Kidney epithelial cell (primary cell): ENCODE data around the gene RNU2-1. TPM values are rescaled to one million over a fixed set of nuclear protein-coding genes. Genes with fewer than 3 reads are reported as not detected.
"Not testable (repeated sequence)": the region's sequence is repeated elsewhere in the genome, so short reads cannot be mapped to it uniquely, and the experiment has no call there.

Source experiments
- DNase-seq: peaks from one replicate; pipeline ENCODE4 v3.0.0-alpha.2; 2010; ENCODE audit warnings: low read depth
- H3K27me3 ChIP-seq: 2 replicates; pipeline ENCODE4 v1.6.0; 2011; ENCODE audit warnings: low read length; ENCODE audit not compliant: control insufficient read depth, insufficient read depth
- H3K36me3 ChIP-seq: 2 replicates; pipeline ENCODE4 v1.5.1; 2011; ENCODE audit warnings: low read length; ENCODE audit not compliant: control insufficient read depth, insufficient read depth
- H3K4me3 ChIP-seq: 2 replicates; pipeline ENCODE4 v1.5.1; 2011; ENCODE audit warnings: low read depth, mild to moderate bottlenecking, control low read depth, low read length
- total RNA-seq: library from RNA; depleted of rRNA; stranded (reverse); fragments of >200 nt; gene quantifications from 2 replicates; pipeline ENCODE4 v1.2.3, GENCODE V29; 2015
- TF ChIP-seq, protein P1 (sequence below): IDR thresholded peaks from 2 replicates; pipeline ENCODE4 v1.5.1; 2011; ENCODE audit warnings: mild to moderate bottlenecking, moderate library complexity, low read length, control low read depth, inconsistent platforms; ENCODE audit not compliant: insufficient read depth, poor library complexity, severe bottlenecking

The RNU2-1 gene
- total RNA-seq, 1 donor from 2014 or later = not detected

DNA sequence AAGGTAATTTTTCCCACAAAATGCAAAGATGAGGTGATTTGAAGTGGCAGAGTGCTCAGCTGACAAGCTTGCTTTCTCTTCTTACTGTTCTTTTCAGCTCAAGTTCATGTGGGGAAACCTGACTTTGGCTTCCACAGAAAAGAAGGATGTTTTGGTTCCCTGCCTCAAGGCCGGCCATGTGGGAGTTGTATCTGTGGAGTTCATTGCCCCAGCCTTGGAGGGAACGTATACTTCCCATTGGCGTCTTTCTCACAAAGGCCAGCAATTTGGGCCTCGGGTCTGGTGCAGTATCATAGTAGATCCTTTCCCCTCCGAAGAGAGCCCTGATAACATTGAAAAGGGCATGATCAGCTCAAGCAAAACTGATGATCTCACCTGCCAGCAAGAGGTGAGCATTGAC, 40.5 kb downstream of the RNU2-1 start:
- Histone ChIP-seq H3K4me3 (no peak overlapping the region), H3K36me3 (peaks cover 9% of the 10 kb centered on the region), H3K27me3 (no peaks in the 10 kb centered on the region)
- TF ChIP-seq, protein P1, sequence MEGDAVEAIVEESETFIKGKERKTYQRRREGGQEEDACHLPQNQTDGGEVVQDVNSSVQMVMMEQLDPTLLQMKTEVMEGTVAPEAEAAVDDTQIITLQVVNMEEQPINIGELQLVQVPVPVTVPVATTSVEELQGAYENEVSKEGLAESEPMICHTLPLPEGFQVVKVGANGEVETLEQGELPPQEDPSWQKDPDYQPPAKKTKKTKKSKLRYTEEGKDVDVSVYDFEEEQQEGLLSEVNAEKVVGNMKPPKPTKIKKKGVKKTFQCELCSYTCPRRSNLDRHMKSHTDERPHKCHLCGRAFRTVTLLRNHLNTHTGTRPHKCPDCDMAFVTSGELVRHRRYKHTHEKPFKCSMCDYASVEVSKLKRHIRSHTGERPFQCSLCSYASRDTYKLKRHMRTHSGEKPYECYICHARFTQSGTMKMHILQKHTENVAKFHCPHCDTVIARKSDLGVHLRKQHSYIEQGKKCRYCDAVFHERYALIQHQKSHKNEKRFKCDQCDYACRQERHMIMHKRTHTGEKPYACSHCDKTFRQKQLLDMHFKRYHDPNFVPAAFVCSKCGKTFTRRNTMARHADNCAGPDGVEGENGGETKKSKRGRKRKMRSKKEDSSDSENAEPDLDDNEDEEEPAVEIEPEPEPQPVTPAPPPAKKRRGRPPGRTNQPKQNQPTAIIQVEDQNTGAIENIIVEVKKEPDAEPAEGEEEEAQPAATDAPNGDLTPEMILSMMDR = no peak
- no peak for DNase-seq

DNA sequence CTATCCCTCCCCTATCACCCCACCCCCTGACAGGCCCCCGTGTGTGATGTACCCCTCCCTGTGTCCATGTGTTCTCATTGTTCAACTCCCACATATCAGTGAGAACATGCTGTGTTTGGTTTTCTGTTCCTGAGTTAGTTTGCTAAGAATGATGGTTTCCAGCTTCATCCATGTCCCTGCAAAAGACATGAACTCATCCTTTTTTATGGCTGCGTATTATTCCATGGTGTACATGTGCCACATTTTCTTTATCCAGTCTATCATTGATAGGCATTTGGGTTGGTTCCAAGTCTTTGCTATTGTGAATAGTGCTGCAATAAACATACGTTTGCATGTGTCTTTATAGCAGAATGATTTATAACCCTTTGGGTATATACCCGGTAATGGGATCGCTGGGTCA, 47.1 kb downstream of the RNU2-1 start:
- not testable (repeated sequence) for H3K4me3 ChIP-seq, H3K36me3 ChIP-seq

DNA sequence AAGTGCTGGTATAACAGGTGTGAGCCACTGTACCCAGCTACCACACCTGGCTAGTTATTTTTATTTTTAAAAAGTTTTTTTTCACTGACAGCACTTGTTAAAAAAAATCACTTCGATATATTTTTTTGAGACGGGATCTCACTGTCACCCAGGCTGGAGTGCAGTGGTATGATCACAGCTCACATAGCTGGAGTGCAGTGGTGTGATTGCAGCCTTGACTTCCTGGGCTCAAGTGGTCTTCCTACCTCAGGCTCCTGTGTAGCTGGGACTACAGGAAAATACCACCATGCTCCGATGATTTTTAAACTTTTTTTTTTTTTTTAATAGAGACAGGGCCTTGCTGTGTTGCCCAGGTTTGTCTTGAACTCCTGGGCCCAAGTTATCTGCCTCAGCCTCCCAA, 49.9 kb downstream of the RNU2-1 start:
- no peak for DNase-seq
- Histone ChIP-seq H3K27me3 (no peaks in the 10 kb centered on the region), H3K4me3 (no peak overlapping the region), H3K36me3 (peaks cover 1% of the 10 kb centered on the region)
- TF ChIP-seq, protein P1 = no peak

More for the DNA sequence above, 47.1 kb downstream of the RNU2-1 start:
- not testable (repeated sequence) for H3K27me3 ChIP-seq, DNase-seq

Other genes with a start within 250 kb of the RNU2-1 start
- gene RPL27, start 235.6 kb downstream of the RNU2-1 start, total RNA-seq = 1,478 and 1,940 TPM in 2 replicates
- 9.7 and 11.5 TPM in 2 replicates for gene IFI35, start 227.2 kb downstream of the RNU2-1 start, total RNA-seq
- gene VAT1, start 211.6 kb downstream of the RNU2-1 start, total RNA-seq = 398 and 429 TPM in 2 replicates
- 0.63 and 0.96 TPM in 2 replicates for gene RND2, start 208.7 kb downstream of the RNU2-1 start, total RNA-seq
- 9.3 and 11.4 TPM in 2 replicates for gene BRCA1, start 108.6 kb downstream of the RNU2-1 start, total RNA-seq
- 60.5 and 64.1 TPM in 2 replicates for gene NBR1, start 62.8 kb downstream of the RNU2-1 start, total RNA-seq
- 4.0 and 5.6 TPM in 2 replicates for gene TMEM106A, start 22.1 kb downstream of the RNU2-1 start, total RNA-seq
- not detected in 2 replicates for gene CCDC200, start 5.4 kb downstream of the RNU2-1 start, total RNA-seq
- 1.5 and 1.8 TPM in 2 replicates for gene ARL4D, start 165.0 kb upstream of the RNU2-1 start, total RNA-seq
- 29.9 and 30.7 TPM in 2 replicates for gene DHX8, start 250.0 kb upstream of the RNU2-1 start, total RNA-seq